GM20000 (cell line): ENCODE measurements around the gene ZNF341.
"Not testable (repeated sequence)": the region's sequence is repeated elsewhere in the genome, so short reads cannot be mapped to it uniquely, and the experiment has no call there.

Experiments
- DNase-seq: peaks from one replicate; pipeline ENCODE4 v3.0.0; 2012; ENCODE audit warnings: low spot score
- CTCF ChIP-seq: IDR thresholded peaks from 2 replicates; pipeline ENCODE4 v1.5.1; 2012; ENCODE audit warnings: mild to moderate bottlenecking, control low read depth; ENCODE audit errors: extremely low read depth, missing control alignments

ZNF341 gene

GRCh38 chr20:33791540-33791939 lies 59.7 kb downstream of the ZNF341 start:
- DNase-seq, result no peak
- TF ChIP-seq CTCF, result no peak

- peak; percentile 63 for TF ChIP-seq CTCF
- DNase-seq, result peak; percentile 73
These were observed 60.3 kb downstream of the ZNF341 start for GRCh38 chr20:33791959-33792597.

GRCh38 chr20:33792598-33792989 lies 60.8 kb downstream of the ZNF341 start:
- DNase-seq, result not testable (repeated sequence)

GRCh38 chr20:33793011-33793931 lies 61.5 kb downstream of the ZNF341 start:
- no peak for DNase-seq
- TF ChIP-seq CTCF, result no peak

- TF ChIP-seq CTCF, result no peak
- DNase-seq, result no peak
These were observed 64.6 kb downstream of the ZNF341 start for GRCh38 chr20:33796263-33796906.

GRCh38 chr20:33796907-33797544 lies 65.2 kb downstream of the ZNF341 start:
- no peak for DNase-seq

More at GRCh38 chr20:33796907-33797544, 65.2 kb downstream of the ZNF341 start:
- TF ChIP-seq CTCF, result no peak
